ENCODE data around the gene SRCIN1. TPM values are rescaled to one million over a fixed set of nuclear protein-coding genes. Genes with fewer than 3 reads are reported as not detected.

SRCIN1 gene
- total RNA-seq, 1 experiment from 2014 or later, result 2.6 TPM

- Histone ChIP-seq H3K27me3 (ENCODE audit: low read length) (no peaks in the 10 kb centered on the region), H3K79me2 (ENCODE audit: low read length) (no peaks in the 10 kb centered on the region), H3K4me2 (ENCODE audit: low read length) (peak overlapping the region; percentile 74), H3K9me3 (ENCODE audit: low read length) (no peaks in the 10 kb centered on the region), H3K36me3 (ENCODE audit: low read depth, low read length) (no peaks in the 10 kb centered on the region), H3K4me1 (ENCODE audit: insufficient read depth, low read length) (peaks cover 25% of the 10 kb centered on the region), H4K20me1 (ENCODE audit: low read length) (peaks cover 8% of the 10 kb centered on the region; the same call in 1 of the 2 replicates), H3K9me2 (replicated peaks; ENCODE audit: low read length) (no peaks in the 10 kb centered on the region), H3F3A (ENCODE audit: low read length, unreplicated experiment) (no peaks in the 10 kb centered on the region), H2AFZ (ENCODE audit: low read length) (no peak overlapping the region), H3K27ac (ENCODE audit: low read length) (peak overlapping the region; percentile 65), H3K4me3 (ENCODE audit: low read length) (no peak overlapping the region), H3K9ac (ENCODE audit: low read length) (no peak overlapping the region)
- DNase-seq (peak; percentile 62), ATAC-seq (peak; percentile 19)
- no TSS peak for BruUV-seq (replicated peaks)
- CTCF ChIA-PET, result no interaction called here
- TF ChIP-seq EZH2 (IDR thresholded peaks at IDR 0.05; ENCODE audit: low read length, unreplicated experiment), result no peak
- POLR2A ChIA-PET (ENCODE audit: unreplicated experiment), result no interaction called here
- intact Hi-C loops (cut with micrococcal nuclease), result no loop called here
These were observed 14.6 kb downstream of the SRCIN1 start for GRCh38 chr17:38590988-38591758.

GRCh38 chr17:38589462-38590114 lies 16.2 kb downstream of the SRCIN1 start:
- no peak for TF ChIP-seq EZH2phosphoT487 (IDR thresholded peaks at IDR 0.05; ENCODE audit: borderline replicate concordance, low read length)
- TF ChIP-seq CTCF (conservative IDR thresholded peaks at IDR 0.05; ENCODE audit: low read depth, low read length), result no peak
- Histone ChIP-seq H2AFZ (ENCODE audit: low read length) (no peak overlapping the region), H3K4me1 (ENCODE audit: insufficient read depth, low read length) (peaks cover 33% of the 10 kb centered on the region), H3F3A (ENCODE audit: low read length, unreplicated experiment) (no peaks in the 10 kb centered on the region), H3K9me3 (ENCODE audit: low read length) (no peaks in the 10 kb centered on the region), H3K4me3 (ENCODE audit: low read length) (no peak overlapping the region), H3K79me2 (ENCODE audit: low read length) (no peaks in the 10 kb centered on the region), H3K9me2 (replicated peaks; ENCODE audit: low read length) (no peaks in the 10 kb centered on the region), H4K20me1 (ENCODE audit: low read length) (peaks cover 8% of the 10 kb centered on the region; the same call in 1 of the 2 replicates), H3K9ac (ENCODE audit: low read length) (no peak overlapping the region), H3K4me2 (ENCODE audit: low read length) (no peak overlapping the region), H3K36me3 (ENCODE audit: low read depth, low read length) (no peaks in the 10 kb centered on the region), H3K27me3 (ENCODE audit: low read length) (no peaks in the 10 kb centered on the region), H3K27ac (ENCODE audit: low read length) (no peak overlapping the region)
- no peak for DNase-seq
- intact Hi-C loops (cut with micrococcal nuclease), result no loop called here
- ChIA-PET POLR2A (ENCODE audit: unreplicated experiment) (no interaction called here), CTCF (no interaction called here)
- no TSS peak for BruUV-seq (replicated peaks)
- ATAC-seq, result no peak

GRCh38 chr17:38588788-38589174 lies 17.0 kb downstream of the SRCIN1 start:
- H3K36me3 ChIP-seq (ENCODE audit: low read depth, low read length), result no peaks in the 10 kb centered on the region
- CTCF ChIA-PET, result no interaction called here
- H3K9me3 ChIP-seq (ENCODE audit: low read length), result no peaks in the 10 kb centered on the region
- H3K4me3 ChIP-seq (ENCODE audit: low read length), result no peak overlapping the region
- H2AFZ ChIP-seq (ENCODE audit: low read length), result no peak overlapping the region
- H3K9me2 ChIP-seq (replicated peaks; ENCODE audit: low read length), result no peaks in the 10 kb centered on the region
- H4K20me1 ChIP-seq (ENCODE audit: low read length), result peaks cover 8% of the 10 kb centered on the region; the same call in 1 of the 2 replicates
- ATAC-seq (no peak), DNase-seq (no peak)
- POLR2A ChIA-PET (ENCODE audit: unreplicated experiment), result no interaction called here
- H3K27me3 ChIP-seq (ENCODE audit: low read length), result no peaks in the 10 kb centered on the region
- no peak overlapping the region for H3K4me2 ChIP-seq (ENCODE audit: low read length)
- H3K27ac ChIP-seq (ENCODE audit: low read length), result no peak overlapping the region
- intact Hi-C loops (cut with micrococcal nuclease), result no loop called here
- no TSS peak for BruUV-seq (replicated peaks)
- TF ChIP-seq EZH2phosphoT487 (IDR thresholded peaks at IDR 0.05; ENCODE audit: borderline replicate concordance, low read length) (no peak), CTCF (conservative IDR thresholded peaks at IDR 0.05; ENCODE audit: low read depth, low read length) (no peak), EZH2 (IDR thresholded peaks at IDR 0.05; ENCODE audit: low read length, unreplicated experiment) (no peak)
- peaks cover 40% of the 10 kb centered on the region for H3K4me1 ChIP-seq (ENCODE audit: insufficient read depth, low read length)
- no peak overlapping the region for H3K9ac ChIP-seq (ENCODE audit: low read length)
- H3F3A ChIP-seq (ENCODE audit: low read length, unreplicated experiment), result no peaks in the 10 kb centered on the region
- no peaks in the 10 kb centered on the region for H3K79me2 ChIP-seq (ENCODE audit: low read length)

All from PC-3 (cell line).